Measurements from ENCODE around the gene NAT10.

The NAT10 gene

DNA sequence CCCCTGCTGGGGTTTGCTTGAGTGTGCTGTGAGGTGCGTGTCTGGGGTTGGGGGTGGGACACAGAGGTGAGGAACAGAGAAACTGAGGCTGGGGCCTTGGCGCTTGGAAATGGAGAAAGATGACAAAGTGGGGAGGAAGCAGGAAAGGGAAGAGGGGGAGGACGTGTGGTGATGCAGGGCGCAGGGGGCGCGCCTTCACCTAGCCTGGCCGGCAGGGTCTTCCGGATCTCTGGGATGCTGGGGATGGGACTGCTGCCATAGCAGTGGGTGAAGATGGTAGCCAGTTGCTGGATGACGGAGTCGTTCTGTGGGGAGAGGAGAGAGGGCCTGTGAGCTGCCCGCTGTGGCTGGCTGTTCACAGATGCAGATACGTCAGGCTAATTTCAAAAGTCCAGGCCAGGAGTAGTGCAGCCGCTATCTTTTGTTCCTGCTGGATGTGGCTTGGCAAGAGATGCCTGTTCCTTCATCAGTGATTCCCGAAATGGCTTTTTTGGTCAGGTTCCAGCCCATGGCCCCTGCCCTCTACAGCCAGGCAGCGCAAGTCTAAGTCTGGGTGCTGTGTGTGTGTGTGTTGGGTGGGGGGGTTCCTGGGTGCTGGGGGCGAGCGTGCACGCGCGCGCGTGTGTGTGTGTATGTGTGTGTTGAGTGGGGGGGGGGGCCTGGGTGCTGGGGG is 54.8 kb downstream of the NAT10 start:
- no peak overlapping the region for H3K27ac ChIP-seq
- TF ChIP-seq, protein P1, sequence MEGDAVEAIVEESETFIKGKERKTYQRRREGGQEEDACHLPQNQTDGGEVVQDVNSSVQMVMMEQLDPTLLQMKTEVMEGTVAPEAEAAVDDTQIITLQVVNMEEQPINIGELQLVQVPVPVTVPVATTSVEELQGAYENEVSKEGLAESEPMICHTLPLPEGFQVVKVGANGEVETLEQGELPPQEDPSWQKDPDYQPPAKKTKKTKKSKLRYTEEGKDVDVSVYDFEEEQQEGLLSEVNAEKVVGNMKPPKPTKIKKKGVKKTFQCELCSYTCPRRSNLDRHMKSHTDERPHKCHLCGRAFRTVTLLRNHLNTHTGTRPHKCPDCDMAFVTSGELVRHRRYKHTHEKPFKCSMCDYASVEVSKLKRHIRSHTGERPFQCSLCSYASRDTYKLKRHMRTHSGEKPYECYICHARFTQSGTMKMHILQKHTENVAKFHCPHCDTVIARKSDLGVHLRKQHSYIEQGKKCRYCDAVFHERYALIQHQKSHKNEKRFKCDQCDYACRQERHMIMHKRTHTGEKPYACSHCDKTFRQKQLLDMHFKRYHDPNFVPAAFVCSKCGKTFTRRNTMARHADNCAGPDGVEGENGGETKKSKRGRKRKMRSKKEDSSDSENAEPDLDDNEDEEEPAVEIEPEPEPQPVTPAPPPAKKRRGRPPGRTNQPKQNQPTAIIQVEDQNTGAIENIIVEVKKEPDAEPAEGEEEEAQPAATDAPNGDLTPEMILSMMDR (conservative IDR thresholded peaks at IDR 0.05): no peak

DNA sequence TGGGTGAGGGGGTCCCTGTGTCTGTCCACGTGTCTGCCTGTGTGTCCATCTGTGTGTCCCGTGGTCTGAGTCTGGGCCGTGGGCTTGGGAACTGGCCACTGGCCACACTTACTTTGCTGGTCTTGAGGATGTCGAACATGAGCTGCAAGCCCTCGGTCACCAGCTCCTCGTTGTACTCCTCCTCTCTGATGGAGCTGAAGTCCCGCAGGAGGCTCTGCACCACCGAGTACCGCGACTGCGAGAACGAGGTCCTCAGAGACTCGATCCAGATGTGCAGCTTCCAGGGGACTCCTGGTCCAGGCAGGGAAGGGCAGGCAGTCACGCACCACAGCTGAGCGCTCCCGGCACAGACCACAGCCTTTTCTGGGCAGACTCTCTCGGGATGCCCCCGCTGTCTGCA is 55.4 kb downstream of the NAT10 start:
- TF ChIP-seq, protein P1 (conservative IDR thresholded peaks at IDR 0.05): no peak

DNA sequence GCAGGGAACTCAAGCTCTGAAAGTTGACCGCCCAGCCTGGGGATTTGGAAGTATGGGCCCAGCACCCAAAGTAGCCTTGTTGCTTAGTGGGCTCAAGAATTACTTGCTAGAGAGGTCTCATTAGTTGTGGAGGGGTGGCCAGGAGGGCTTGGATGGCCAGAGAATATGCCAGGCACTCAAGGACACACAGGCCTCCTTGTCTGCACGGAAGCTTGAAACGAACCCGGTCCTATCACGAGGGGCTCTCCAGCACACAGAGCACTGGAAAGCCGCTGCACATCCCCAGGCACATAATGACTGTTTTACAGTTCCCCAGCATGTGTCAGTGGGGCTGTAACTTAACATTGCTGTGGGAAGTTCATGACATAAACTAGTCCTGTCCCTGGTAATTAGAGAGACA is 55.9 kb downstream of the NAT10 start:
- no peak overlapping the region for H3K27ac ChIP-seq
- TF ChIP-seq, protein P1 (conservative IDR thresholded peaks at IDR 0.05): no peak

More for the DNA sequence above, 55.4 kb downstream of the NAT10 start:
- H3K27ac ChIP-seq: no peak overlapping the region

DNA sequence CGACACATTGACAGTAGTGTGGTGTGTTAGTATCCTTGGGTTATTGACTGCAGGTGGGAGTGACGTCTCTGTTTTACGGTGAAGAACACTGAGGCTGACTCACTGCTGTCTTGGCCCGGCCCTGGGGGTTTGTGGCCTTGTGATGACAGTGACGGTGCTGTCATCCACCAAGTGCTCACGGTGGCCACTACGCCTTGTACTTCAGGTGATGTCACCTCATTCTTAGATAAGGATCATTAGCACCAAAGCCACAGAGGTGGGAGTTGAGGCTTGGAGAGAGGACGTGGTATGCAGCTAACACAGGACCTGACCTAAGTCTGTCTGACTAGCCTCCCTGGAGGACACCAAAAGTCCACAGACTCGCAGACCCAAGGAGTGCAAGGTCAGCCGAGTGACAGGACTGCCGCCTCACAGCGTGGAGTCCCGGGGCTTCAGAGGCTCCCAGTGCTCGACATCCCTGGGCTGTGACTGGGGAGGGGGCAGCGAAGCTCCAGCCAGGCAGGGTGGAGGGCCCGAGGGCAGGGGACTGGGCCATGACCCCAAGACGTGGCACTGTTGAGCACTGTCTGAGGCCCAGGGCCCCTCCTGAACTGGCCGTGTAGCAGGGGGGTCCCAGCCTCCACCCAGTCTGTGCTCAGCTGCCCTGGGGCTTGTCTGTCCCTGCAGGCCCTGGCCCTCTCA is 56.5 kb downstream of the NAT10 start:
- H3K27ac ChIP-seq: no peak overlapping the region
- TF ChIP-seq, protein P1 (conservative IDR thresholded peaks at IDR 0.05): no peak

DNA sequence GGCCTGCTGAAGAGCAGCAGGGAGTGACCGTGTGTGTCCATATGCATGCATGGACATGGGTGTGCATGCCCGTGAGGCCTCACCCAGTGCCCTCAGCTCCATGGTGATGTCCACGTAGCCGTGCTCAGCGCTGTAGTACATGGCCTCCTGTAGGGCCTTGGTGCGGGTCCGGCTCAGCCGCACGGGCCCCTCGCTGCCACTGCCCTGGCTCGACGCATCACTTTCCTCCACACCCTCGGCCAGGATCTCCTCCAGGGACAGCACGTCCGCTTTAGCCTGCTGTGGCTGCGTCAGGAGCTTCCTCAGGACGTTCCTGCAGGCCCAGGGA is 57.0 kb downstream of the NAT10 start:
- TF ChIP-seq, protein P1 (conservative IDR thresholded peaks at IDR 0.05): no peak
- no peak overlapping the region for H3K27ac ChIP-seq

DNA sequence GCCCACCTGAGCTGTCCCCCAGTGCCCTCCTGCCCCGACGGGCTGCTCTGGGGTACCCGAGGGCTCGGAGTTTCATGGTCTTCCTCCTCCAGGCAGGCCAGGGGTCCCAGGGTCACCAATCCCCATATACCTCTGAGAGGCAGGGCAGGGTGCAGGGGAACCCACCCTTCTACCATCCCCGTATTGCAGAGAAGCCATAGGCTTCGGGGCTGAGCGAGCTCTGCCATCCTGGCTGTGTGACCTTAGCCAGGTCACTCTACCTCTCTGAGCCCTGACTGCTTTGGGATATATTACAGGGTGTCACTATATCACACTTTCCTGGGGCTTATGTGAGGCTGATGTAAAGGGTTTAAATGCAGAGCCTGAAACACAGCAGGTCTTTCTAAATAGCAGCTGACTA is 57.4 kb downstream of the NAT10 start:
- TF ChIP-seq, protein P1 (conservative IDR thresholded peaks at IDR 0.05): no peak
- no peak overlapping the region for H3K27ac ChIP-seq

DNA sequence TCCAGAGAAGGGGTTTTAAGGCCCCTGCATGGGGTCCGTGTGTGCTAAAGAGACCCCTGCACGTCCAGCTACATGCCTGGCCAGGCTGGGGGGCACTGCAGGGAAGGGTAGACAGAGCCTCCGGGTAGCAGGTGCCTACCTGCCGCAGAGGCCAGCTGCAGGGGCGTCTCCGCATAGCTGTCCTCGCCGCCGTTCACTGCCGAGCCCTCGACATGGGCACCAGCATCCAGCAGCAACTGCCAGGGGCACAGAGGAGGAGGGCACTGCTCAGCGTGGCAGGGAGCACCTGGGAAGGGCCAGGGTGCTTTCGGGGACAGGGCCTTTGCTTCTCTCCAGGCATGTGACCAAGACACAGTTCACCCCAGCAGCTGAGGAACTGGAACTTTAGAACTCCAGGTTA is 59.7 kb downstream of the NAT10 start:
- peak overlapping the region; percentile 98 for H3K27ac ChIP-seq
- TF ChIP-seq, protein P1 (conservative IDR thresholded peaks at IDR 0.05): no peak
